H1 (cell line): ENCODE data around the gene SLC25A26. TPM values are rescaled to one million over a fixed set of nuclear protein-coding genes. Genes with fewer than 3 reads are reported as not detected.

ENCODE experiments used
- CTCF ChIA-PET: fragments of 300-600 bp; sonication (Branson Sonifier 250); formaldehyde crosslinking; loops from one replicate; lab custom pipeline; 2021; ENCODE audit not compliant: partially characterized antibody; lab: Charles Lee
- POLR2A ChIA-PET: fragments of 300-600 bp; sonication (Branson Sonifier 250); formaldehyde crosslinking; loops from one replicate; lab custom pipeline; 2021; ENCODE audit warnings: inconsistent platforms; ENCODE audit not compliant: partially characterized antibody; lab: Charles Lee
- DNase-seq, 2 experiments: peaks; one replicate each; pipeline versions ENCODE4 v3.0.0 to v3.0.0-alpha.2; 2010 to 2022; ENCODE audit warnings: low spot score in 2 of 2, low read depth in 1 of 2, mixed read lengths in 1 of 2
- FAIRE-seq: peaks from 2 replicates; lab custom pipeline; 2011; peaks lifted over from hg19 to GRCh38; lab: Jason Lieb, UNC
- H2AFZ ChIP-seq: 2 replicates; pipeline ENCODE4 v1.8.1; 2012; ENCODE audit warnings: low read length, inconsistent platforms
- H2AK5ac ChIP-seq: 2 replicates; pipeline ENCODE4 v1.6.1; 2013; ENCODE audit warnings: low read depth, low read length
- H2BK120ac ChIP-seq: replicated peaks from 2 replicates; pipeline ENCODE3; 2013; ENCODE audit warnings: low read depth, low read length, inconsistent platforms
- H2BK12ac ChIP-seq: 2 replicates; pipeline ENCODE4 v1.6.1; 2013; ENCODE audit warnings: low read depth, low read length
- H2BK15ac ChIP-seq: 2 replicates; pipeline ENCODE4 v1.6.1; 2013; ENCODE audit warnings: low read length
- H2BK20ac ChIP-seq: 2 replicates; pipeline ENCODE4 v1.6.1; 2013; ENCODE audit warnings: low read length
- H2BK5ac ChIP-seq: 2 replicates; pipeline ENCODE4 v1.6.1; 2013; ENCODE audit warnings: low read depth, low read length
- H3K14ac ChIP-seq: 2 replicates; pipeline ENCODE4 v1.6.1; 2013; ENCODE audit warnings: inconsistent platforms; ENCODE audit not compliant: insufficient read length
- H3K18ac ChIP-seq: 2 replicates; pipeline ENCODE4 v1.6.1; 2013; ENCODE audit warnings: low read length; ENCODE audit errors: extremely low read depth
- H3K23ac ChIP-seq: 2 replicates; pipeline ENCODE4 v1.6.1; 2013; ENCODE audit warnings: inconsistent platforms; ENCODE audit not compliant: insufficient read length
- H3K23me2 ChIP-seq: 2 replicates; pipeline ENCODE4 v1.6.1; 2013; ENCODE audit warnings: low read depth, low read length
- H3K27ac ChIP-seq: 2 replicates; pipeline ENCODE4 v1.6.1; 2011; ENCODE audit warnings: low read depth, low read length, inconsistent platforms
- H3K27me3 ChIP-seq, 4 experiments: replicated peaks in 1 of 4; 1 replicate in 1 of 4; 2 replicates in 3 of 4; pipeline versions ENCODE4 v1.6.1 to v1.8.1; 2011 to 2013; ENCODE audit warnings: low read length in 3 of 4, mild to moderate bottlenecking in 3 of 4, inconsistent platforms in 2 of 4, mixed read lengths in 2 of 4, moderate library complexity in 1 of 4; ENCODE audit not compliant: control insufficient read depth in 3 of 4, insufficient read depth in 3 of 4; ENCODE audit errors: extremely low read depth in 1 of 4
- H3K36me3 ChIP-seq, 4 experiments: 2 replicates each; pipeline versions ENCODE4 v1.6.1 to v1.8.1; 2011 to 2013; ENCODE audit warnings: mild to moderate bottlenecking in 4 of 4, low read length in 3 of 4, moderate library complexity in 2 of 4, control low read depth in 1 of 4, inconsistent platforms in 1 of 4; ENCODE audit not compliant: insufficient read depth in 4 of 4, control insufficient read depth in 2 of 4
- H3K4ac ChIP-seq: replicated peaks from 2 replicates; pipeline ENCODE3; 2013; ENCODE audit warnings: low read length, low read depth, mixed read lengths, inconsistent platforms; ENCODE audit not compliant: insufficient read length
- H3K4me1 ChIP-seq, 4 experiments: replicated peaks in 1 of 4; 1 replicate in 1 of 4; 2 replicates in 3 of 4; pipeline versions ENCODE4 v1.6.1 to v1.8.1; 2011 to 2013; ENCODE audit warnings: low read length in 3 of 4, inconsistent platforms in 2 of 4, mixed read lengths in 1 of 4; ENCODE audit not compliant: insufficient read depth in 4 of 4, control insufficient read depth in 3 of 4
- H3K4me2 ChIP-seq, 2 experiments: 2 replicates each; pipeline versions ENCODE4 v1.6.1 to v1.8.1; 2011 to 2013; ENCODE audit warnings: low read depth in 2 of 2, low read length in 2 of 2, control low read depth in 1 of 2, inconsistent platforms in 1 of 2, mild to moderate bottlenecking in 1 of 2; ENCODE audit not compliant: insufficient read depth in 1 of 2
- H3K4me3 ChIP-seq, 4 experiments: fragments of 200-600, 300-600 bp in 1 of 4; sonication (generic), shearing (Covaris generic), sonication (Bioruptor Twin) in 1 of 4; 2 replicates each; pipeline versions ENCODE4 v1.5.1 to v1.8.1; 2011 to 2016; ENCODE audit warnings: low read length in 4 of 4, low read depth in 3 of 4, control low read depth in 2 of 4, inconsistent platforms in 2 of 4, mild to moderate bottlenecking in 2 of 4, mixed read lengths in 1 of 4, moderate library complexity in 1 of 4; ENCODE audit not compliant: insufficient read depth in 2 of 4; ENCODE audit errors: extremely low read depth in 1 of 4
- H3K56ac ChIP-seq: replicated peaks from 2 replicates; pipeline ENCODE3; 2013; ENCODE audit warnings: low read depth, mild to moderate bottlenecking, mixed read lengths, low read length, inconsistent platforms; ENCODE audit not compliant: insufficient read length
- H3K79me1 ChIP-seq: 2 replicates; pipeline ENCODE4 v1.6.1; 2013; ENCODE audit warnings: low read depth, low read length, control low read depth
- H3K79me2 ChIP-seq, 2 experiments: 2 replicates each; pipeline versions ENCODE4 v1.6.1 to v1.8.1; 2012 to 2013; ENCODE audit warnings: low read length in 2 of 2, mild to moderate bottlenecking in 2 of 2, inconsistent platforms in 1 of 2; ENCODE audit not compliant: insufficient read depth in 2 of 2, control insufficient read depth in 1 of 2
- H3K9ac ChIP-seq, 4 experiments: replicated peaks in 1 of 4; 1 replicate in 1 of 4; 2 replicates in 3 of 4; pipeline versions ENCODE4 v1.6.1 to v1.8.1; 2011 to 2013; ENCODE audit warnings: low read depth in 3 of 4, low read length in 3 of 4, control low read depth in 2 of 4, mild to moderate bottlenecking in 2 of 4, moderate library complexity in 2 of 4, inconsistent platforms in 1 of 4; ENCODE audit errors: extremely low read depth in 1 of 4
- H3K9me3 ChIP-seq, 2 experiments: 2 replicates each; pipeline versions ENCODE4 v1.6.1 to v1.8.1; 2012 to 2013; ENCODE audit warnings: mild to moderate bottlenecking in 2 of 2, moderate library complexity in 2 of 2, control low read depth in 1 of 2, inconsistent platforms in 1 of 2, low read depth in 1 of 2, low read length in 1 of 2, mixed read lengths in 1 of 2; ENCODE audit not compliant: insufficient read depth in 2 of 2
- H4K20me1 ChIP-seq, 2 experiments: replicated peaks in 1 of 2; 2 replicates each; pipeline versions ENCODE3 to v1.8.1; 2011 to 2013; ENCODE audit warnings: inconsistent platforms in 2 of 2, low read length in 2 of 2, mild to moderate bottlenecking in 1 of 2; ENCODE audit not compliant: insufficient read depth in 2 of 2, control insufficient read depth in 1 of 2
- H4K5ac ChIP-seq: 2 replicates; pipeline ENCODE4 v1.6.1; 2013; ENCODE audit warnings: low read length, low read depth, mixed read lengths, inconsistent platforms; ENCODE audit not compliant: insufficient read length
- H4K8ac ChIP-seq: 2 replicates; pipeline ENCODE4 v1.8.0; 2013; ENCODE audit warnings: mild to moderate bottlenecking, moderate library complexity, low read length, inconsistent platforms; ENCODE audit not compliant: insufficient read depth; ENCODE audit errors: extremely low read depth
- H4K91ac ChIP-seq: replicated peaks from 2 replicates; pipeline ENCODE3; 2013; ENCODE audit warnings: low read length, mixed read lengths, inconsistent platforms; ENCODE audit not compliant: insufficient read length
- ASH2L ChIP-seq: fragments of 200-600, 300-600 bp; sonication (generic); IDR thresholded peaks from one replicate; pipeline ENCODE4 v1.7.1; 2017; ENCODE audit warnings: low read length
- CBX5 ChIP-seq: fragments of 300-800, 300-1000 bp; sonication (generic); IDR thresholded peaks from 2 replicates; pipeline ENCODE4 v1.7.1; 2016; ENCODE audit warnings: antibody characterized with exemption, low read length, low read depth
- CHD2 ChIP-seq: IDR thresholded peaks from 2 replicates; pipeline ENCODE4 v1.6.1; 2012; ENCODE audit warnings: low read length, improper control_type of control experiment
- CTBP2 ChIP-seq: IDR thresholded peaks from 2 replicates; pipeline ENCODE4 v1.7.0; 2011; ENCODE audit warnings: borderline replicate concordance, mild to moderate bottlenecking, moderate library complexity, mixed read lengths, low read length; ENCODE audit not compliant: insufficient read depth, insufficient read length
- PHF8 ChIP-seq: fragments of 200-600 bp; sonication (generic); conservative IDR thresholded peaks from 2 replicates; pipeline ENCODE4 v1.7.1; 2012; ENCODE audit warnings: low read depth, mild to moderate bottlenecking, inconsistent platforms, low read length, moderate library complexity
- POLR2A ChIP-seq, 2 experiments: IDR thresholded peaks; 1 replicate in 1 of 2; 2 replicates in 1 of 2; pipeline ENCODE4 v1.6.1; 2011; ENCODE audit warnings: low read depth in 2 of 2, low read length in 2 of 2, mild to moderate bottlenecking in 2 of 2; ENCODE audit errors: control extremely low read depth in 1 of 2
- RAD21 ChIP-seq, 2 experiments: IDR thresholded peaks in 1 of 2; conservative IDR thresholded peaks in 1 of 2; 2 replicates each; pipeline ENCODE4 v1.6.1; 2011; ENCODE audit warnings: low read depth in 2 of 2, low read length in 2 of 2, improper control_type of control experiment in 1 of 2, inconsistent platforms in 1 of 2, mild to moderate bottlenecking in 1 of 2, moderate library complexity in 1 of 2
- SAP30 ChIP-seq: fragments of 300-600 bp; sonication (generic); IDR thresholded peaks from 2 replicates; pipeline ENCODE4 v1.7.1; 2012; ENCODE audit warnings: low read length, moderate library complexity, mild to moderate bottlenecking, inconsistent platforms; ENCODE audit not compliant: insufficient read depth, insufficient replicate concordance
- SIN3A ChIP-seq, 2 experiments: IDR thresholded peaks in 1 of 2; conservative IDR thresholded peaks in 1 of 2; 2 replicates each; pipeline ENCODE4 v1.6.1; 2011 to 2012; ENCODE audit warnings: low read length in 2 of 2, improper control_type of control experiment in 1 of 2, low read depth in 1 of 2, mild to moderate bottlenecking in 1 of 2
- SIRT6 ChIP-seq: IDR thresholded peaks from one replicate; pipeline ENCODE4 v1.7.1; 2012; ENCODE audit warnings: low read length, inconsistent platforms
- SP4 ChIP-seq: IDR thresholded peaks from 2 replicates; pipeline ENCODE4 v1.6.1; 2012; ENCODE audit warnings: low read length, inconsistent platforms
- TBP ChIP-seq: IDR thresholded peaks from 2 replicates; pipeline ENCODE4 v1.6.1; 2011; ENCODE audit warnings: low read depth, low read length, improper control_type of control experiment
- TCF12 ChIP-seq: IDR thresholded peaks from 2 replicates; pipeline ENCODE4 v1.6.1; 2011; ENCODE audit warnings: low read depth, mild to moderate bottlenecking, low read length
- YY1 ChIP-seq: IDR thresholded peaks from 2 replicates; pipeline ENCODE4 v1.6.1; 2011; ENCODE audit warnings: low read depth, mild to moderate bottlenecking, low read length
- WGBS, 2 experiments: shearing (Covaris generic) in 1 of 2; methylation state at CpG; one replicate each; pipeline versions ENCODE4 v1.1.6 to v1.1.7; 2013 to 2015; ENCODE audit warnings: low lambda C conversion rate in 2 of 2, mixed read lengths in 2 of 2, inconsistent platforms in 1 of 2, low coverage in 1 of 2, missing lambda C conversion rate in 1 of 2; ENCODE audit not compliant: insufficient replicate concordance in 2 of 2, insufficient coverage in 1 of 2, insufficient read length in 1 of 2; ENCODE audit errors: extremely low coverage in 1 of 2, missing lambda C conversion rate in 1 of 2; 5-methylcytosine and 5-hydroxymethylcytosine counted together
- polyA plus RNA-seq, 7 experiments: library from polyadenylated mRNA; depleted of rRNA in 3 of 7; stranded (reverse) in 5 of 7; unstranded in 2 of 7; fragments of >200 nt in 5 of 7; fragments of 200-250 nt in 2 of 7; gene quantifications; 1 replicate in 5 of 7; 2 replicates in 1 of 7; 4 replicates in 1 of 7; pipeline versions ENCODE4 v1.2.1 to v1.2.3, GENCODE V29; 2011 to 2013; ENCODE audit warnings: missing spikeins in 2 of 7, mixed read lengths in 2 of 7
- total RNA-seq: library from RNA; stranded (reverse); fragmentation: NEBNext Ultra II Directional; extraction: Animal tissue kit (Norgen Biotek cat#: 25700); gene quantifications from 2 replicates; pipeline ENCODE4 v1.2.1, GENCODE V29; 2021

Gene SLC25A26
- total and polyA plus RNA-seq, 2 of the 8 experiments (the other 6 are each of a cell fraction or from before 2014, with no cell fraction given) = 30.0 to 37.0 TPM

GRCh38 chr3:66415867-66416428 is 195.1 kb downstream of the SLC25A26 start:
- no peak overlapping the region for H4K91ac ChIP-seq
- H2BK12ac ChIP-seq = no peak overlapping the region
- peaks cover 28% of the 10 kb centered on the region for H3K79me1 ChIP-seq
- H3K23me2 ChIP-seq = no peaks in the 10 kb centered on the region
- ChIA-PET POLR2A (no interaction called here), CTCF (interaction anchor here (1.2 to 1.8 kb wide), 3 partner anchors 8 to 44 kb away, joined by 3 to 5 read pairs (median 4); no protein-coding TSS in a partner anchor)
- H2BK20ac ChIP-seq = no peak overlapping the region
- H3K18ac ChIP-seq = no peak overlapping the region
- no peak overlapping the region for H3K4me2 ChIP-seq
- no peak overlapping the region for H2AFZ ChIP-seq
- no peak overlapping the region for H3K4ac ChIP-seq
- no peak overlapping the region for H2BK15ac ChIP-seq
- peaks cover 7 to 78% of the 10 kb centered on the region in 2 experiments; a peak in 3 of 4 replicates for H3K79me2 ChIP-seq
- no peak overlapping the region for H3K4me3 ChIP-seq
- no peaks in the 10 kb centered on the region for H3K27me3 ChIP-seq
- 82% methylated on average over 5 of the region's 5 CpGs; no CpG with 5 or more reads in 1 of the 2 experiments for WGBS, 2 experiments
- H4K8ac ChIP-seq = no peak overlapping the region
- H2AK5ac ChIP-seq = no peak overlapping the region
- no peak for DNase-seq
- peaks cover 33 to 68% (median 56%) of the 10 kb centered on the region in 4 experiments; a peak in 7 of 8 replicates for H3K36me3 ChIP-seq
- peaks cover 4 to 20% (median 7%) of the 10 kb centered on the region in 4 experiments; a peak in 5 of 7 replicates for H3K4me1 ChIP-seq
- no peak overlapping the region for H3K23ac ChIP-seq
- no peak for FAIRE-seq
- peaks cover 4 to 8% of the 10 kb centered on the region in 2 experiments; a peak in 2 of 4 replicates for H3K9me3 ChIP-seq
- H2BK5ac ChIP-seq = no peak overlapping the region
- H4K20me1 ChIP-seq = peaks cover 9 to 17% of the 10 kb centered on the region in 2 experiments
- no peak overlapping the region for H3K9ac ChIP-seq
- H3K14ac ChIP-seq = no peak overlapping the region
- no peak overlapping the region for H3K56ac ChIP-seq
- no peak overlapping the region for H4K5ac ChIP-seq
- no peak overlapping the region for H2BK120ac ChIP-seq
- no peak overlapping the region for H3K27ac ChIP-seq
- no peak for TF ChIP-seq SIN3A (conservative IDR thresholded peaks at IDR 0.05 in 1 of 2, IDR thresholded peaks at IDR 0.05 in 1 of 2; ENCODE audit: low read depth in 1 of 2, low read length in 2 of 2)
- TF ChIP-seq CHD2 = no peak
- no peak for TF ChIP-seq SIRT6
- TF ChIP-seq ASH2L = no peak
- TF ChIP-seq SP4 = no peak
- no peak for TF ChIP-seq CBX5
- no peak for TF ChIP-seq POLR2A (IDR thresholded peaks at IDR 0.05; ENCODE audit: control extremely low read depth in 1 of 2, low read depth in 2 of 2, low read length in 2 of 2)
- TF ChIP-seq SAP30 = no peak
- no peak for TF ChIP-seq RAD21 (IDR thresholded peaks at IDR 0.05 in 1 of 2, conservative IDR thresholded peaks at IDR 0.05 in 1 of 2; ENCODE audit: low read depth in 2 of 2, low read length in 2 of 2)
- no peak for TF ChIP-seq CTBP2
- TF ChIP-seq YY1 = no peak
- TF ChIP-seq PHF8 = no peak
- TF ChIP-seq TBP = no peak
- TF ChIP-seq TCF12 = no peak
